Mesenchymal stem cell (in vitro differentiated cells and primary cell): ENCODE data around the gene DPYD.

Experiments
- DNase-seq: peaks from one replicate; pipeline ENCODE4 v3.0.0-alpha.2; 2013
- H2AFZ ChIP-seq: one replicate; pipeline ENCODE4 v1.6.1; 2013; ENCODE audit warnings: low read depth, mild to moderate bottlenecking, control low read depth, inconsistent platforms, low read length, moderate library complexity
- H2AK5ac ChIP-seq: 2 replicates; pipeline ENCODE4 v1.6.1; 2013; ENCODE audit warnings: low read length, moderate library complexity, mild to moderate bottlenecking, inconsistent platforms; ENCODE audit not compliant: severe bottlenecking
- H2BK120ac ChIP-seq: one replicate; pipeline ENCODE4 v1.6.1; 2013; ENCODE audit warnings: low read depth, mild to moderate bottlenecking, inconsistent platforms, low read length, moderate library complexity
- H2BK12ac ChIP-seq, 2 experiments: one replicate each; pipeline ENCODE4 v1.6.1; 2013; ENCODE audit warnings: inconsistent platforms in 2 of 2, low read length in 2 of 2, mild to moderate bottlenecking in 2 of 2, moderate library complexity in 2 of 2, control low read depth in 1 of 2
- H2BK15ac ChIP-seq: one replicate; pipeline ENCODE4 v1.6.1; 2013; ENCODE audit warnings: mild to moderate bottlenecking, low read depth, inconsistent platforms; ENCODE audit not compliant: poor library complexity, severe bottlenecking
- H2BK5ac ChIP-seq: 2 replicates; pipeline ENCODE4 v1.6.1; 2013; ENCODE audit warnings: low read depth, mild to moderate bottlenecking, low read length, control low read depth, inconsistent platforms; ENCODE audit not compliant: poor library complexity, severe bottlenecking
- H3K14ac ChIP-seq, 2 experiments: one replicate each; pipeline ENCODE4 v1.6.1; 2013; ENCODE audit warnings: inconsistent platforms in 2 of 2, low read length in 2 of 2, control low read depth in 1 of 2, mild to moderate bottlenecking in 1 of 2, moderate library complexity in 1 of 2
- H3K18ac ChIP-seq, 2 experiments: one replicate each; pipeline ENCODE4 v1.6.1; 2013; ENCODE audit warnings: inconsistent platforms in 2 of 2, low read length in 2 of 2, control low read depth in 1 of 2, low read depth in 1 of 2, mild to moderate bottlenecking in 1 of 2
- H3K23ac ChIP-seq, 2 experiments: one replicate each; pipeline ENCODE4 v1.6.1; 2013; ENCODE audit warnings: inconsistent platforms in 2 of 2, low read length in 2 of 2, mild to moderate bottlenecking in 2 of 2, moderate library complexity in 2 of 2, control low read depth in 1 of 2
- H3K27ac ChIP-seq: 2 replicates; pipeline ENCODE4 v1.5.1; 2013; ENCODE audit warnings: mild to moderate bottlenecking, moderate library complexity, low read length, control low read depth, inconsistent platforms; ENCODE audit not compliant: poor library complexity, severe bottlenecking
- H3K27me3 ChIP-seq, 2 experiments: 2 replicates each; pipeline versions ENCODE4 v1.6.1 to v1.7.0; 2013; ENCODE audit warnings: low read length in 2 of 2, mild to moderate bottlenecking in 2 of 2, moderate library complexity in 2 of 2, control low read depth in 1 of 2, inconsistent platforms in 1 of 2; ENCODE audit not compliant: control insufficient read depth in 1 of 2, insufficient read depth in 1 of 2
- H3K36me3 ChIP-seq, 2 experiments: 2 replicates each; pipeline versions ENCODE4 v1.6.1 to v1.7.0; 2013; ENCODE audit warnings: low read length in 2 of 2, control low read depth in 1 of 2, inconsistent platforms in 1 of 2, low read depth in 1 of 2, mild to moderate bottlenecking in 1 of 2; ENCODE audit not compliant: insufficient read depth in 2 of 2, control insufficient read depth in 1 of 2
- H3K4ac ChIP-seq, 2 experiments: one replicate each; pipeline ENCODE4 v1.6.1; 2013; ENCODE audit warnings: inconsistent platforms in 2 of 2, low read length in 2 of 2, mild to moderate bottlenecking in 2 of 2, moderate library complexity in 2 of 2, control low read depth in 1 of 2, low read depth in 1 of 2
- H3K4me1 ChIP-seq: 2 replicates; pipeline ENCODE4 v1.6.1; 2013; ENCODE audit warnings: low read depth, low read length, control low read depth; ENCODE audit not compliant: control insufficient read depth, insufficient read depth
- H3K4me2 ChIP-seq: 2 replicates; pipeline ENCODE4 v1.6.1; 2013; ENCODE audit warnings: low read length, mild to moderate bottlenecking, inconsistent platforms; ENCODE audit not compliant: poor library complexity, severe bottlenecking
- H3K4me3 ChIP-seq, 2 experiments: 2 replicates each; pipeline versions ENCODE4 v1.5.1 to v1.7.0; 2013; ENCODE audit warnings: low read length in 2 of 2, mild to moderate bottlenecking in 2 of 2, control low read depth in 1 of 2, low read depth in 1 of 2; ENCODE audit not compliant: insufficient read depth in 1 of 2
- H3K79me1 ChIP-seq: replicated peaks from 2 replicates; pipeline ENCODE4 v1.6.1; 2013; ENCODE audit warnings: mild to moderate bottlenecking, control low read depth, low read length, inconsistent platforms; ENCODE audit not compliant: poor library complexity, severe bottlenecking
- H3K9ac ChIP-seq: 2 replicates; pipeline ENCODE4 v1.7.0; 2013; ENCODE audit warnings: mild to moderate bottlenecking, low read length, moderate library complexity
- H3K9me3 ChIP-seq: 2 replicates; pipeline ENCODE4 v1.7.0; 2013; ENCODE audit warnings: mild to moderate bottlenecking, low read length; ENCODE audit not compliant: control insufficient read depth
- H4K8ac ChIP-seq: one replicate; pipeline ENCODE4 v1.6.1; 2013; ENCODE audit warnings: inconsistent platforms, mild to moderate bottlenecking, low read length, moderate library complexity
- H4K91ac ChIP-seq: one replicate; pipeline ENCODE4 v1.6.1; 2013; ENCODE audit warnings: mild to moderate bottlenecking, low read length, inconsistent platforms
- WGBS: methylation state at CpG from one replicate; pipeline ENCODE4 v1.1.7; 2013; ENCODE audit warnings: mixed read lengths; 5-methylcytosine and 5-hydroxymethylcytosine counted together

The DPYD gene

DNA sequence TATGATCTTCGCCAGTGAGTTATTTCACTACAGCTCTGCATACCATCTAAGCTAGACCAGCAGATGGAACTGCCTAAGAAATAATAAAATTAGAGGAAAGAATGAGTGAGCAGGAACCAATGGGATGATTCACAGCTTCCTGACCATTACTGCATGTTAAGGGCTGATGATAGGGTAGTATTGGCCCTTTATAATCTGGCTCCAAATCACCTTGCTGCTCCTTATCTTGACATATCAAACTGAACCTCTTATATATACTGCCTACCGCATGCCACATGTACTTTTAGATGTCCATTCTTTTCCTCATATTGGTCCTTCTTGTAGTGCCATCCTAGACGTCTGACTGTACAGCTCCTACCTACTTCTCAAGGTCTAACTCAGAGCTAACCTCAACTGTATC is 524.4 kb downstream of the DPYD start:
- no peaks in the 10 kb centered on the region for H3K79me1 ChIP-seq
- no peaks in the 10 kb centered on the region for H3K4me1 ChIP-seq
- H2BK15ac ChIP-seq, result no peak overlapping the region
- peak overlapping the region; percentile 49 for H4K8ac ChIP-seq
- H3K36me3 ChIP-seq, result no peaks in the 10 kb centered on the region
- H3K18ac ChIP-seq, result no peak overlapping the region
- H3K4me2 ChIP-seq, result no peak overlapping the region
- H2AFZ ChIP-seq, result no peak overlapping the region
- DNase-seq, result no peak
- H4K91ac ChIP-seq, result no peak overlapping the region
- H3K27me3 ChIP-seq, result no peaks in the 10 kb centered on the region
- no peak overlapping the region for H3K14ac ChIP-seq
- H3K23ac ChIP-seq, result no peak overlapping the region
- no peak overlapping the region for H3K9ac ChIP-seq
- no peak overlapping the region for H2BK12ac ChIP-seq
- H3K27ac ChIP-seq, result no peak overlapping the region
- 95% methylated on average over 2 of the region's 3 CpGs for WGBS
- no peak overlapping the region for H2AK5ac ChIP-seq
- H3K4ac ChIP-seq, result no peak overlapping the region
- no peak overlapping the region for H2BK5ac ChIP-seq
- H3K4me3 ChIP-seq, result no peak overlapping the region
- H2BK120ac ChIP-seq, result no peak overlapping the region
- no peaks in the 10 kb centered on the region for H3K9me3 ChIP-seq

DNA sequence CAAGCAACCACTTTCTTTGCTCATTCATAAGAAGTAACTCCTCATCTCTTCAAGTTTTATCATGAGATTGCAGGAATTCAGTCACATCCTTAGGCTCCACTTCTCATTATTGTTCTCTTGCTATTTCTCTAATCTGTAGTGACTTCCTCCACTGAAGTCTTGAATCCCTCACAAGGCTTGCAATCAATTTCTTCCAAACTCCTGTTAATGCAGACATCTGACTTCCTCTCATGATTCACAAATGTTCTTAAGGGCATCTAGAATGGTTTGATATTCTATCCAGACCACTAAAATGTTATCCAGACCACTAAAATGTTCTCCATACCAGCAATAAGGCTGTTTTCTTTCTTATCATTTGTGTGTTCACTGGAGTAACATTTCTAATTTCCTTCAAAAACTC is 528.1 kb downstream of the DPYD start:
- no peak overlapping the region for H3K4me2 ChIP-seq
- no peaks in the 10 kb centered on the region for H3K4me1 ChIP-seq
- DNase-seq, result no peak
- no peak overlapping the region for H2BK120ac ChIP-seq
- no peak overlapping the region for H3K9ac ChIP-seq
- H3K27ac ChIP-seq, result no peak overlapping the region
- no peaks in the 10 kb centered on the region for H3K9me3 ChIP-seq
- H3K36me3 ChIP-seq, result no peaks in the 10 kb centered on the region
- H3K4me3 ChIP-seq, result no peak overlapping the region
- H3K14ac ChIP-seq, result no peak overlapping the region
- H2BK5ac ChIP-seq, result no peak overlapping the region
- no peaks in the 10 kb centered on the region for H3K79me1 ChIP-seq
- H3K4ac ChIP-seq, result no peak overlapping the region
- no peak overlapping the region for H4K8ac ChIP-seq
- H2BK15ac ChIP-seq, result no peak overlapping the region
- H2AFZ ChIP-seq, result no peak overlapping the region
- H4K91ac ChIP-seq, result no peak overlapping the region
- H2AK5ac ChIP-seq, result no peak overlapping the region
- no peak overlapping the region for H3K23ac ChIP-seq
- no peaks in the 10 kb centered on the region for H3K27me3 ChIP-seq
- H3K18ac ChIP-seq, result no peak overlapping the region
- H2BK12ac ChIP-seq, result no peak overlapping the region

GRCh38 chr1:97385536-97386277 is 535.1 kb downstream of the DPYD start:
- Histone ChIP-seq H3K36me3 (no peaks in the 10 kb centered on the region), H3K9me3 (no peaks in the 10 kb centered on the region), H2BK5ac (no peak overlapping the region), H2AFZ (no peak overlapping the region), H3K4me2 (no peak overlapping the region), H3K4me3 (no peak overlapping the region), H2BK15ac (no peak overlapping the region), H3K4me1 (peaks cover 3% of the 10 kb centered on the region), H4K91ac (no peak overlapping the region), H2BK120ac (no peak overlapping the region), H2AK5ac (no peak overlapping the region), H3K79me1 (no peaks in the 10 kb centered on the region), H3K27me3 (no peaks in the 10 kb centered on the region), H3K4ac (no peak overlapping the region), H3K23ac (no peak overlapping the region), H3K14ac (no peak overlapping the region), H3K9ac (no peak overlapping the region), H3K18ac (no peak overlapping the region), H3K27ac (no peak overlapping the region), H2BK12ac (no peak overlapping the region), H4K8ac (no peak overlapping the region)
- no peak for DNase-seq
- 100% methylated on average over 1 of the region's 2 CpGs for WGBS

GRCh38 chr1:97384294-97384968 is 536.4 kb downstream of the DPYD start:
- DNase-seq, result peak; percentile 46
- Histone ChIP-seq H2AFZ (no peak overlapping the region), H2BK15ac (no peak overlapping the region), H3K14ac (no peak overlapping the region), H3K27ac (no peak overlapping the region), H3K36me3 (no peaks in the 10 kb centered on the region), H3K27me3 (no peaks in the 10 kb centered on the region), H3K4me1 (peaks cover 3% of the 10 kb centered on the region), H3K23ac (no peak overlapping the region), H2BK12ac (no peak overlapping the region), H3K4ac (no peak overlapping the region), H3K18ac (no peak overlapping the region), H3K4me3 (no peak overlapping the region), H3K79me1 (no peaks in the 10 kb centered on the region), H3K9me3 (no peaks in the 10 kb centered on the region), H2BK5ac (no peak overlapping the region), H3K4me2 (no peak overlapping the region), H2BK120ac (no peak overlapping the region), H2AK5ac (no peak overlapping the region), H3K9ac (no peak overlapping the region), H4K8ac (no peak overlapping the region), H4K91ac (no peak overlapping the region)
- WGBS, result 79% methylated on average over 5 of the region's 5 CpGs
